GM19240 (cell line): ENCODE data around the gene FGR.
A peak's percentile ranks its signal among the peaks of the same experiment; 100 is the strongest.
"Not testable (repeated sequence)": the region's sequence is repeated elsewhere in the genome, so short reads cannot be mapped to it uniquely, and the experiment has no call there.

Experiments used
- DNase-seq: peaks from one replicate; pipeline ENCODE4 v3.0.0; 2011; ENCODE audit warnings: low spot score; ENCODE audit not compliant: insufficient read length

FGR gene

GRCh38 chr1:27660300-27660835 lies 25.4 kb upstream of the FGR start:
- DNase-seq, result no peak

- DNase-seq, result peak; percentile 62
These were observed 24.7 kb upstream of the FGR start for GRCh38 chr1:27659497-27660299.

- DNase-seq, result no peak
These were observed 24.0 kb upstream of the FGR start for GRCh38 chr1:27658951-27659496.

GRCh38 chr1:27656157-27656893 lies 21.3 kb upstream of the FGR start:
- no peak for DNase-seq

- DNase-seq, result no peak
These were observed 20.4 kb upstream of the FGR start for GRCh38 chr1:27655151-27655937.

GRCh38 chr1:27652111-27652864 lies 17.3 kb upstream of the FGR start:
- DNase-seq, result no peak

GRCh38 chr1:27650539-27651175 lies 15.7 kb upstream of the FGR start:
- no peak for DNase-seq

- DNase-seq, result no peak
These were observed 15.2 kb upstream of the FGR start for GRCh38 chr1:27650171-27650538.

- no peak for DNase-seq
These were observed 14.3 kb upstream of the FGR start for GRCh38 chr1:27649306-27649635.

- DNase-seq, result no peak
These were observed 13.8 kb upstream of the FGR start for GRCh38 chr1:27648602-27649305.

- DNase-seq, result no peak
These were observed 12.3 kb upstream of the FGR start for GRCh38 chr1:27647328-27647727.

- no peak for DNase-seq
These were observed 11.7 kb upstream of the FGR start for GRCh38 chr1:27646676-27647075.

GRCh38 chr1:27645071-27645415 lies 10.1 kb upstream of the FGR start:
- no peak for DNase-seq

GRCh38 chr1:27644369-27645070 lies 9.5 kb upstream of the FGR start:
- no peak for DNase-seq

- no peak for DNase-seq
These were observed 8.8 kb upstream of the FGR start for GRCh38 chr1:27643600-27644368.

- DNase-seq, result not testable (repeated sequence)
These were observed 5.5 kb upstream of the FGR start for GRCh38 chr1:27640514-27640913.

GRCh38 chr1:27638805-27639204 lies 3.8 kb upstream of the FGR start:
- no peak for DNase-seq

GRCh38 chr1:27638047-27638734 lies 3.2 kb upstream of the FGR start:
- DNase-seq, result no peak
